ENCODE measurements around the gene MCL1.

DNA sequence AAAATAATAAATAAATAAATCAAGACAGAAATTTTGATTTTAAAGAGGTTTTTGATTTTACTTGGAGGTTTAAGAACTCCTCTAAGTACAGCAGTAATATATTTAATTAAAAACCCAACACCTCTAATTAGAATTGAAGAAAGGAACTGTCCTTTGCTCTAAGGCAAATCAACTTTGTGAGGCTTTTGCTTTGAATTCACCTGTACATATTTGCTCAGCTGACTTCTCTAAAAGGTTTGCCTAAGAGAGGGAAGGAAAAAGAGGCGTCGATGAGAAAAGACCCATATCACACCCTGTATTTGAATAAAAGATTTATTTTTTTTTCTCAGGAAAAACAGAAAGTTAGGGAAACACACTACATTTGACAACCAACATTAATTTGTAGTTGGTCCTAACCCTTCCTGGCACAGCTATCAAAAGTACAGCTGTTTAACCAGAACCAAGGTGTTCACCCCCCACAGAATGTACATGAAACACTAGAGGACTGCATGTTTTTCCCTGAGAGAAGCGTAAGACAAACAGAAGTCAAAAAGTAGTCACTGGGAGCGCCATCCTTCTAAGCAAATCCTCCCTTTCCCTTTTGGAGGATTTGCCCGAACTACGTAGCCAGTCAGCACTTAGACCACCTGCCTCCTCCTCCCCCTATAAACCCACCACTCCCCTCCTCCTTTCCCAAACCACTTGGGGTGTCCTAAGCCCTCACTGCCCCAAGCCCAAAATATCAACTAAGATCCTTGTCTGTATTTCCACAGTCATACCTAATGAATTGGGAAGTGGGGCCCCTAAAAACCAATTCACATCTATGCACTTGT is 4.9 kb downstream of the MCL1 start:
- TF ChIP-seq CTCF (IDR thresholded peaks at IDR 0.05 in 2 of 3, conservative IDR thresholded peaks at IDR 0.05 in 1 of 3; ENCODE audit: control insufficient read depth in 2 of 3, extremely low read depth in 1 of 3, insufficient read depth in 1 of 3, low read depth in 3 of 3, low read length in 3 of 3) (no peak), TCF12 (IDR thresholded peaks at IDR 0.05; ENCODE audit: low read depth, low read length) (no peak), CHD1 (IDR thresholded peaks at IDR 0.05; ENCODE audit: low read depth, low read length) (no peak), POU2F2 (IDR thresholded peaks at IDR 0.05; ENCODE audit: borderline replicate concordance, low read depth, low read length) (no peak), FOXK2 (IDR thresholded peaks at IDR 0.05) (no peak), CHD4 (IDR thresholded peaks at IDR 0.05) (no peak), STAT1 (conservative IDR thresholded peaks at IDR 0.05) (no peak), NKRF (conservative IDR thresholded peaks at IDR 0.05) (no peak), MYB (IDR thresholded peaks at IDR 0.05; ENCODE audit: borderline replicate concordance, low read depth, low read length) (no peak), EGR1 (IDR thresholded peaks at IDR 0.05; ENCODE audit: borderline replicate concordance in 1 of 2, low read depth in 2 of 2, low read length in 2 of 2) (no peak), POLR2A (IDR thresholded peaks at IDR 0.05; ENCODE audit: low read depth, low read length) (no peak), CBX3 (IDR thresholded peaks at IDR 0.05; ENCODE audit: borderline replicate concordance, low read depth) (no peak)
- TF ChIP-seq, protein P1, sequence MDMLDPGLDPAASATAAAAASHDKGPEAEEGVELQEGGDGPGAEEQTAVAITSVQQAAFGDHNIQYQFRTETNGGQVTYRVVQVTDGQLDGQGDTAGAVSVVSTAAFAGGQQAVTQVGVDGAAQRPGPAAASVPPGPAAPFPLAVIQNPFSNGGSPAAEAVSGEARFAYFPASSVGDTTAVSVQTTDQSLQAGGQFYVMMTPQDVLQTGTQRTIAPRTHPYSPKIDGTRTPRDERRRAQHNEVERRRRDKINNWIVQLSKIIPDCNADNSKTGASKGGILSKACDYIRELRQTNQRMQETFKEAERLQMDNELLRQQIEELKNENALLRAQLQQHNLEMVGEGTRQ (IDR thresholded peaks at IDR 0.05; ENCODE audit: borderline replicate concordance, low read depth, low read length): no peak
- TF ChIP-seq, protein P2, sequence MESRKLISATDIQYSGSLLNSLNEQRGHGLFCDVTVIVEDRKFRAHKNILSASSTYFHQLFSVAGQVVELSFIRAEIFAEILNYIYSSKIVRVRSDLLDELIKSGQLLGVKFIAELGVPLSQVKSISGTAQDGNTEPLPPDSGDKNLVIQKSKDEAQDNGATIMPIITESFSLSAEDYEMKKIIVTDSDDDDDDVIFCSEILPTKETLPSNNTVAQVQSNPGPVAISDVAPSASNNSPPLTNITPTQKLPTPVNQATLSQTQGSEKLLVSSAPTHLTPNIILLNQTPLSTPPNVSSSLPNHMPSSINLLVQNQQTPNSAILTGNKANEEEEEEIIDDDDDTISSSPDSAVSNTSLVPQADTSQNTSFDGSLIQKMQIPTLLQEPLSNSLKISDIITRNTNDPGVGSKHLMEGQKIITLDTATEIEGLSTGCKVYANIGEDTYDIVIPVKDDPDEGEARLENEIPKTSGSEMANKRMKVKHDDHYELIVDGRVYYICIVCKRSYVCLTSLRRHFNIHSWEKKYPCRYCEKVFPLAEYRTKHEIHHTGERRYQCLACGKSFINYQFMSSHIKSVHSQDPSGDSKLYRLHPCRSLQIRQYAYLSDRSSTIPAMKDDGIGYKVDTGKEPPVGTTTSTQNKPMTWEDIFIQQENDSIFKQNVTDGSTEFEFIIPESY (IDR thresholded peaks at IDR 0.05): no peak
